Esophagus muscularis mucosa (tissue), 4 donors: ENCODE results near the gene SYNJ1.

Source experiments
- CTCF ChIP-seq, 3 experiments: fragments of 200-600 bp in 2 of 3; fragments of 450-650 bp in 1 of 3; sonication (generic) in 2 of 3; IDR thresholded peaks; one replicate each; pipeline ENCODE4 v1.5.1; 2017 to 2019; ENCODE audit warnings: antibody characterized with exemption in 3 of 3, mild to moderate bottlenecking in 2 of 3, moderate library complexity in 1 of 3
- EP300 ChIP-seq: sonication (generic); formaldehyde crosslinking; IDR thresholded peaks from one replicate; pipeline ENCODE4 v1.6.1; 2017; ENCODE audit warnings: antibody characterized with exemption
- POLR2A ChIP-seq: fragments of 450-650 bp; IDR thresholded peaks from one replicate; pipeline ENCODE4 v1.6.1; 2017; ENCODE audit warnings: antibody characterized with exemption, moderate library complexity, mild to moderate bottlenecking, low read depth
- POLR2AphosphoS5 ChIP-seq, 2 donors: sonication (generic); formaldehyde crosslinking; IDR thresholded peaks; one replicate each; pipeline ENCODE4 v1.6.1; 2017; ENCODE audit warnings: antibody characterized with exemption in 2 of 2

DNA sequence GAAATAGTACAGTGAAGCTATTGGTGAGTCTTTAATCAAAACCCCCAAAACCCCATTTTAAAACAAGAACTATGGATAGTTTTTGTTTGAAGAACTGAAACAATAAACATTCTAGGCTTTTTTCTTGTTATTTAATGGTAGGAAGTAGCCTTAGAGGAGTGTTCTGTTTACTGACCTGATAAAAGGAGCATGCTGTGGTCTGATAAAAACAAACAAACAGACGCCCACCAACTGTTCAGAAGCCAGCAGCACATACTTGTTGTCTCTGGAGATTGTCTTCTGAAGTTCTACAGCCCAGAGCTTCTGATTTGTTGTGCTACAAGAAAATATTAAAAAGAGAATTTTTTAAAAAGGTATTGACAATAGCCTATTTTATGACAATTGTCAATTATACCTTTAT, 61.6 kb downstream of the SYNJ1 start:
- no peak for TF ChIP-seq CTCF (IDR thresholded peaks at IDR 0.05)
- no peak for TF ChIP-seq POLR2AphosphoS5 (IDR thresholded peaks at IDR 0.05)
- no peak for TF ChIP-seq POLR2A
- TF ChIP-seq EP300, result no peak
